GDM1 (cell line): Measurements from ENCODE around the gene GALNT13.

ENCODE experiments used
- DNase-seq: peaks from one replicate; lab custom pipeline; 2025; lab: John Stamatoyannopoulos, UW

Gene GALNT13

GRCh38 chr2:153944800-153945199, 73.1 kb downstream of the GALNT13 start:
- DNase-seq = no peak

- no peak for DNase-seq
These were observed 74.3 kb downstream of the GALNT13 start for GRCh38 chr2:153946036-153946435.

- no peak for DNase-seq
These were observed 82.0 kb downstream of the GALNT13 start for GRCh38 chr2:153953761-153954160.

- DNase-seq = no peak
These were observed 91.5 kb downstream of the GALNT13 start for GRCh38 chr2:153963256-153963655.

- DNase-seq = no peak
These were observed 95.7 kb downstream of the GALNT13 start for GRCh38 chr2:153967248-153967973.

- no peak for DNase-seq
These were observed 99.5 kb downstream of the GALNT13 start for GRCh38 chr2:153971250-153971649.

GRCh38 chr2:153971855-153972254, 100.1 kb downstream of the GALNT13 start:
- DNase-seq = no peak

GRCh38 chr2:153972412-153972811, 100.7 kb downstream of the GALNT13 start:
- no peak for DNase-seq

GRCh38 chr2:153986488-153987229, 114.9 kb downstream of the GALNT13 start:
- no peak for DNase-seq

- no peak for DNase-seq
These were observed 119.0 kb downstream of the GALNT13 start for GRCh38 chr2:153990771-153991170.

- DNase-seq = no peak
These were observed 141.8 kb downstream of the GALNT13 start for GRCh38 chr2:154013514-154013913.

GRCh38 chr2:154015233-154015632, 143.5 kb downstream of the GALNT13 start:
- no peak for DNase-seq

- no peak for DNase-seq
These were observed 157.8 kb downstream of the GALNT13 start for GRCh38 chr2:154029504-154029903.

GRCh38 chr2:154032220-154032619, 160.5 kb downstream of the GALNT13 start:
- DNase-seq = no peak

- no peak for DNase-seq
These were observed 174.8 kb downstream of the GALNT13 start for GRCh38 chr2:154046493-154046892.

- no peak for DNase-seq
These were observed 177.2 kb downstream of the GALNT13 start for GRCh38 chr2:154048905-154049304.

- DNase-seq = no peak
These were observed 177.8 kb downstream of the GALNT13 start for GRCh38 chr2:154049561-154049960.

GRCh38 chr2:154067124-154067523, 195.4 kb downstream of the GALNT13 start:
- DNase-seq = no peak

- DNase-seq = no peak
These were observed 207.2 kb downstream of the GALNT13 start for GRCh38 chr2:154078926-154079325.

- DNase-seq = no peak
These were observed 220.8 kb downstream of the GALNT13 start for GRCh38 chr2:154092571-154092970.

GRCh38 chr2:154093856-154094255, 222.1 kb downstream of the GALNT13 start:
- no peak for DNase-seq

- no peak for DNase-seq
These were observed 226.2 kb downstream of the GALNT13 start for GRCh38 chr2:154097833-154098398.

- no peak for DNase-seq
These were observed 249.0 kb downstream of the GALNT13 start for GRCh38 chr2:154120706-154121105.
